ENCODE data around the gene RASA1. TPM values are rescaled to one million over a fixed set of nuclear protein-coding genes. Genes with fewer than 3 reads are reported as not detected.
"Not testable (repeated sequence)": the region's sequence is repeated elsewhere in the genome, so short reads cannot be mapped to it uniquely, and the experiment has no call there.

Gene RASA1
- total RNA-seq, 1 experiment from 2014 or later: 23.0 TPM

DNA sequence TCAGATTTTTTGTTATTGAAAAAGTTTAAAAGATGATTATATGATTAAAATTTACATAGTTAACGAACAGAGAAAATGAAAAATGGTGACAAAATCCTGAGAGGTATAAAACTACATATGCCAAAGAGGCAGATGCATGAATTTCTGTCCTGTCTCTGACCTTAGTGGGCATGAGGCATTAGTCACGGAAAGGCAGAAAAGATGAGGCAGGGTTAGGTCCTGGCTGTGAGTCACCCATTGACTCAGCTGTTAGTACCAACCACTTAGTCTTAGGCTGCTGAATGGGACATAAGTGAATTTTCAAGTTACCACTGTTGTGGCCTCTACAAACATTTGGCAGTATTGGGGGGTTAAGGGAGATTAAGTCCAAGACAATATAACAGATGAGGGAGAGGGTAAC lies 33.1 kb downstream of the RASA1 start:
- H3K9me3 Mint-ChIP-seq (ENCODE audit: unreplicated experiment): no peaks in the 10 kb centered on the region
- H3K4me3 ChIP-seq (ENCODE audit: low read depth, low read length): no peak overlapping the region
- intact Hi-C loops (cut with micrococcal nuclease; ENCODE audit: unreplicated experiment): no loop called here
- H3K27me3 Mint-ChIP-seq (ENCODE audit: insufficient read depth, unreplicated experiment): no peaks in the 10 kb centered on the region
- POLR2A ChIA-PET: no interaction called here
- no peaks in the 10 kb centered on the region for H3K4me1 ChIP-seq
- no peaks in the 10 kb centered on the region for H3K9me3 ChIP-seq
- H3K36me3 ChIP-seq (ENCODE audit: control insufficient read depth, insufficient read depth, low read length): peaks cover 2% of the 10 kb centered on the region
- no peak for DNase-seq
- no peak overlapping the region for H3K27ac Mint-ChIP-seq (ENCODE audit: unreplicated experiment)
- CTCF ChIA-PET: no interaction called here
- TF ChIP-seq, protein P1, sequence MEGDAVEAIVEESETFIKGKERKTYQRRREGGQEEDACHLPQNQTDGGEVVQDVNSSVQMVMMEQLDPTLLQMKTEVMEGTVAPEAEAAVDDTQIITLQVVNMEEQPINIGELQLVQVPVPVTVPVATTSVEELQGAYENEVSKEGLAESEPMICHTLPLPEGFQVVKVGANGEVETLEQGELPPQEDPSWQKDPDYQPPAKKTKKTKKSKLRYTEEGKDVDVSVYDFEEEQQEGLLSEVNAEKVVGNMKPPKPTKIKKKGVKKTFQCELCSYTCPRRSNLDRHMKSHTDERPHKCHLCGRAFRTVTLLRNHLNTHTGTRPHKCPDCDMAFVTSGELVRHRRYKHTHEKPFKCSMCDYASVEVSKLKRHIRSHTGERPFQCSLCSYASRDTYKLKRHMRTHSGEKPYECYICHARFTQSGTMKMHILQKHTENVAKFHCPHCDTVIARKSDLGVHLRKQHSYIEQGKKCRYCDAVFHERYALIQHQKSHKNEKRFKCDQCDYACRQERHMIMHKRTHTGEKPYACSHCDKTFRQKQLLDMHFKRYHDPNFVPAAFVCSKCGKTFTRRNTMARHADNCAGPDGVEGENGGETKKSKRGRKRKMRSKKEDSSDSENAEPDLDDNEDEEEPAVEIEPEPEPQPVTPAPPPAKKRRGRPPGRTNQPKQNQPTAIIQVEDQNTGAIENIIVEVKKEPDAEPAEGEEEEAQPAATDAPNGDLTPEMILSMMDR (IDR thresholded peaks at IDR 0.05; ENCODE audit: insufficient read depth in 1 of 2, low read depth in 1 of 2, low read length in 1 of 2, severe bottlenecking in 1 of 2, unreplicated experiment in 1 of 2): no peak
- H3K4me3 Mint-ChIP-seq (ENCODE audit: unreplicated experiment): no peak overlapping the region
- peaks cover 7% of the 10 kb centered on the region for H3K4me1 Mint-ChIP-seq (ENCODE audit: low read depth, unreplicated experiment)
- BruUV-seq (replicated peaks): no TSS peak
- peaks cover 11% of the 10 kb centered on the region for H3K36me3 Mint-ChIP-seq (ENCODE audit: insufficient read depth, unreplicated experiment)
- no peaks in the 10 kb centered on the region for H3K27me3 ChIP-seq (replicated peaks; ENCODE audit: control insufficient read depth, insufficient read depth, low read length)

DNA sequence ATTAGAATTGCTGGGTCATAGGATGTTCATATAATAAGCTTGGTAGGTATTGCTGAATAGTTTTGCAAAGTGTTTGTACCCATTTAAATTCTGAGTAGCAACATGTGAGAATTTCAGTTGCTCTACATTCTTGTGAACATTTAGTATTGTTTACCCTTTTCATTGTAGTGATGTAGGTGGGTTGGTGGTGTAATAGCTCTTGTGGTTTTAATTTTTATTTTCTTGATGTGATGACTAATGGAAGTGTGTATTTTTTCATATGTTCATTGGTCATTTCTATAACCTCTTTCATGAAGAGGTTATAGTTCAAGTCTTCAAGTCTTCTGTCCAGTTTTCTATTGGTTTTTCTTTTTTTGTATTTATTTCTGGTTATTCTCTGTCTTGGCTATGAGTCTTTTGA lies 34.4 kb downstream of the RASA1 start:
- H3K4me3 ChIP-seq (ENCODE audit: low read depth, low read length): no peak overlapping the region
- ChIA-PET POLR2A (no interaction called here), CTCF (no interaction called here)
- peaks cover 7% of the 10 kb centered on the region for H3K4me1 Mint-ChIP-seq (ENCODE audit: low read depth, unreplicated experiment)
- TF ChIP-seq, protein P1 (IDR thresholded peaks at IDR 0.05; ENCODE audit: insufficient read depth in 1 of 2, low read depth in 1 of 2, low read length in 1 of 2, severe bottlenecking in 1 of 2, unreplicated experiment in 1 of 2): no peak
- no peak for DNase-seq
- H3K27ac Mint-ChIP-seq (ENCODE audit: unreplicated experiment): no peak overlapping the region
- no peaks in the 10 kb centered on the region for H3K9me3 ChIP-seq
- no peak overlapping the region for H3K4me3 Mint-ChIP-seq (ENCODE audit: unreplicated experiment)
- no peaks in the 10 kb centered on the region for H3K9me3 Mint-ChIP-seq (ENCODE audit: unreplicated experiment)
- H3K36me3 ChIP-seq (ENCODE audit: control insufficient read depth, insufficient read depth, low read length): peaks cover 2% of the 10 kb centered on the region
- peaks cover 15% of the 10 kb centered on the region for H3K36me3 Mint-ChIP-seq (ENCODE audit: insufficient read depth, unreplicated experiment)
- no peaks in the 10 kb centered on the region for H3K27me3 Mint-ChIP-seq (ENCODE audit: insufficient read depth, unreplicated experiment)
- no peaks in the 10 kb centered on the region for H3K27me3 ChIP-seq (replicated peaks; ENCODE audit: control insufficient read depth, insufficient read depth, low read length)
- no peaks in the 10 kb centered on the region for H3K4me1 ChIP-seq
- intact Hi-C loops (cut with micrococcal nuclease; ENCODE audit: unreplicated experiment): no loop called here
- BruUV-seq (replicated peaks): no TSS peak

DNA sequence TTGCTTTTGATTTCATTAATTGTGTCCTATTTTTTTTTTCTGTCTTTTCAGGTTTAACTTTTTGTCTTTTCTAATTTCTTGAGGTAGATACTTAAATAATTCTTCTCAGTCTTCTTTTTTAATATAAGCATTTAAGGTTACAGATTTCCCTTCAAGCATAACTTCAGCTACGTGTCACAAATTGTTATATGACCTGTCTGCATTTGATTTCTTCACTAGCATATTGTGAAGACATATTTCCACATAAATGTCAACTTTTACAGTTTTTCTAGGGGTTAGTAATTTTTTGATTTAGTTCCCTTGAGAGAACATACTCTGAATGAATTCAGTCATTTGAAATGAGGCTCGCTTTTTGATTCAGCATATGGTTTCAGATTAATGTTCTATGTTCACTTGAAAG lies 35.6 kb downstream of the RASA1 start:
- no TSS peak for BruUV-seq (replicated peaks)
- intact Hi-C loops (cut with micrococcal nuclease; ENCODE audit: unreplicated experiment): no loop called here
- H3K36me3 Mint-ChIP-seq (ENCODE audit: insufficient read depth, unreplicated experiment): peaks cover 15% of the 10 kb centered on the region

DNA sequence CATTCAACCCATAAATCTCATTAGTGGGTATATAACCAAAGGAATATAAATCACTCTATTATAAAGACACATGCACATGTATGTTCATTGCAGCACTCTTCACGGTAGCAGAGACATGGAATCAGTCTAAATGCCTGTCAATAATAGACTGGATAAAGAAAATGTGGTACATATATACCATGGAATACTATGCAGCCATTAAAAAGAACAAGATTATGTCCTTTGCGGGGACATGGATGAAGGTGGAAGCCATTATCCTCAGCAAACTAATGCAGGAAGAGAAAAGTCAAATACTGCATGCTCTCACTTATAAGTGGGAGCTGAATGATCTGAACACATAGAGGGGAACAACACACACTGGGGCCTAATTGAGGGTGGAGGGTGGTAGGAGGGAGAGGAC lies 38.4 kb downstream of the RASA1 start:
- POLR2A ChIA-PET: not testable (repeated sequence)

More for the DNA sequence above, 35.6 kb downstream of the RASA1 start:
- Mint-ChIP-seq H3K27ac (ENCODE audit: unreplicated experiment) (no peak overlapping the region), H3K9me3 (ENCODE audit: unreplicated experiment) (no peaks in the 10 kb centered on the region), H3K27me3 (ENCODE audit: insufficient read depth, unreplicated experiment) (no peaks in the 10 kb centered on the region), H3K4me1 (ENCODE audit: low read depth, unreplicated experiment) (peaks cover 9% of the 10 kb centered on the region), H3K4me3 (ENCODE audit: unreplicated experiment) (no peak overlapping the region)
- peaks cover 2% of the 10 kb centered on the region for H3K36me3 ChIP-seq (ENCODE audit: control insufficient read depth, insufficient read depth, low read length)
- DNase-seq: no peak
- H3K4me3 ChIP-seq (ENCODE audit: low read depth, low read length): no peak overlapping the region
- no peaks in the 10 kb centered on the region for H3K27me3 ChIP-seq (replicated peaks; ENCODE audit: control insufficient read depth, insufficient read depth, low read length)
- POLR2A ChIA-PET: no interaction called here
- H3K9me3 ChIP-seq: no peaks in the 10 kb centered on the region
- CTCF ChIA-PET: no interaction called here
- TF ChIP-seq, protein P1 (IDR thresholded peaks at IDR 0.05; ENCODE audit: insufficient read depth in 1 of 2, low read depth in 1 of 2, low read length in 1 of 2, severe bottlenecking in 1 of 2, unreplicated experiment in 1 of 2): no peak
- H3K4me1 ChIP-seq: no peaks in the 10 kb centered on the region

More for the DNA sequence above, 38.4 kb downstream of the RASA1 start:
- H3K27ac Mint-ChIP-seq (ENCODE audit: unreplicated experiment); H3K36me3 ChIP-seq (ENCODE audit: control insufficient read depth, insufficient read depth, low read length); DNase-seq; CTCF ChIA-PET; H3K9me3 ChIP-seq; H3K4me1 ChIP-seq; H3K27me3 Mint-ChIP-seq (ENCODE audit: insufficient read depth, unreplicated experiment); H3K4me3 Mint-ChIP-seq (ENCODE audit: unreplicated experiment); H3K4me3 ChIP-seq (ENCODE audit: low read depth, low read length); H3K27me3 ChIP-seq (replicated peaks; ENCODE audit: control insufficient read depth, insufficient read depth, low read length); intact Hi-C loops (cut with micrococcal nuclease; ENCODE audit: unreplicated experiment); BruUV-seq (replicated peaks); H3K4me1 Mint-ChIP-seq (ENCODE audit: low read depth, unreplicated experiment); H3K9me3 Mint-ChIP-seq (ENCODE audit: unreplicated experiment): not testable (repeated sequence)
- H3K36me3 Mint-ChIP-seq (ENCODE audit: insufficient read depth, unreplicated experiment): peaks cover 15% of the 10 kb centered on the region

All from Caco-2 (cell line).